Endothelial cell of umbilical vein (primary cell): ENCODE measurements around the gene CTTNBP2. TPM values are rescaled to one million over a fixed set of nuclear protein-coding genes. Genes with fewer than 3 reads are reported as not detected.

Experiments used
- BruUV-seq: library from RNA; stranded (reverse); fragments of 400-500 nt; replicated peaks from 2 replicates; lab custom pipeline; 2021; lab: Mats Ljungman, UMichigan
- CTCF ChIA-PET: fragments of 300-600, 350-600 bp; sonication (Branson Sonifier 250); formaldehyde crosslinking; loops from one replicate; lab custom pipeline; 2021; ENCODE audit warnings: antibody characterized with exemption, inconsistent platforms; lab: Charles Lee
- POLR2A ChIA-PET: fragments of 300-600, 350-600 bp; sonication (Branson Sonifier 250); formaldehyde crosslinking; loops from one replicate; lab custom pipeline; 2021; ENCODE audit warnings: antibody characterized with exemption, inconsistent platforms; lab: Charles Lee
- DNase-seq: peaks from one replicate; pipeline ENCODE4 v3.0.0-alpha.2; 2011; ENCODE audit warnings: low read depth, low spot score
- FAIRE-seq: peaks from 2 replicates; lab custom pipeline; 2011; peaks lifted over from hg19 to GRCh38; lab: Jason Lieb, UNC
- H2AFZ ChIP-seq: 2 replicates; pipeline ENCODE4 v1.6.0; 2012; ENCODE audit warnings: low read depth, low read length, control low read depth, inconsistent platforms
- H3K27ac ChIP-seq: 2 replicates; pipeline ENCODE4 v1.5.1; 2011; ENCODE audit warnings: low read depth, mild to moderate bottlenecking, control low read depth, low read length, moderate library complexity; ENCODE audit not compliant: insufficient read depth
- H3K27me3 ChIP-seq, 2 experiments: 2 replicates each; pipeline versions ENCODE4 v1.6.0 to v1.6.1; 2011; ENCODE audit warnings: low read length in 2 of 2, mixed read lengths in 1 of 2; ENCODE audit not compliant: control insufficient read depth in 2 of 2, insufficient read depth in 2 of 2
- H3K36me3 ChIP-seq, 2 experiments: 2 replicates in 1 of 2; 3 replicates in 1 of 2; pipeline ENCODE4 v1.5.1; 2011; ENCODE audit warnings: low read length in 2 of 2, mild to moderate bottlenecking in 1 of 2, moderate library complexity in 1 of 2; ENCODE audit not compliant: control insufficient read depth in 2 of 2, insufficient read depth in 2 of 2; ENCODE audit errors: extremely low read depth in 1 of 2
- H3K4me1 ChIP-seq: 3 replicates; pipeline ENCODE4 v1.5.1; 2011; ENCODE audit warnings: mild to moderate bottlenecking, low read length; ENCODE audit not compliant: control insufficient read depth, insufficient read depth; ENCODE audit errors: extremely low read depth
- H3K4me2 ChIP-seq: 2 replicates; pipeline ENCODE4 v1.6.1; 2011; ENCODE audit warnings: low read length, control low read depth, mixed read lengths; ENCODE audit not compliant: insufficient read depth
- H3K4me3 ChIP-seq, 3 experiments: fragments of 200-600 bp in 1 of 3; sonication (generic), shearing (Covaris generic) in 1 of 3; replicated peaks in 1 of 3; 2 replicates each; pipeline ENCODE4 v1.5.1; 2011 to 2016; ENCODE audit warnings: control low read depth in 3 of 3, low read length in 3 of 3, mild to moderate bottlenecking in 2 of 3, inconsistent platforms in 1 of 3, low read depth in 1 of 3, moderate library complexity in 1 of 3; ENCODE audit not compliant: insufficient read depth in 1 of 3
- H3K79me2 ChIP-seq: 2 replicates; pipeline ENCODE4 v1.6.0; 2012; ENCODE audit warnings: low read length, inconsistent platforms; ENCODE audit not compliant: control insufficient read depth, insufficient read depth
- H3K9ac ChIP-seq: replicated peaks from 2 replicates; pipeline ENCODE3; 2011; ENCODE audit warnings: low read length, control low read depth; ENCODE audit not compliant: insufficient read depth; ENCODE audit errors: extremely low read depth
- H3K9me1 ChIP-seq: replicated peaks from 3 replicates; pipeline ENCODE4 v1.6.0; 2011; ENCODE audit warnings: mild to moderate bottlenecking, low read length; ENCODE audit not compliant: control insufficient read depth, insufficient read depth; ENCODE audit errors: extremely low read depth
- H3K9me3 ChIP-seq: replicated peaks from 2 replicates; pipeline ENCODE4 v1.5.1; 2012; ENCODE audit warnings: low read length, inconsistent platforms; ENCODE audit not compliant: control insufficient read depth, insufficient read depth
- H4K20me1 ChIP-seq: replicated peaks from 2 replicates; pipeline ENCODE3; 2011; ENCODE audit warnings: mild to moderate bottlenecking, low read length; ENCODE audit not compliant: control insufficient read depth, insufficient read depth; ENCODE audit errors: extremely low read depth
- EZH2 ChIP-seq: IDR thresholded peaks from 2 replicates; pipeline ENCODE4 v1.6.1; 2012; ENCODE audit warnings: borderline replicate concordance, low read depth, mild to moderate bottlenecking, moderate library complexity, low read length, inconsistent platforms; ENCODE audit not compliant: severe bottlenecking
- FOS ChIP-seq: IDR thresholded peaks from 2 replicates; pipeline ENCODE4 v1.6.1; 2011; ENCODE audit warnings: mild to moderate bottlenecking, low read length, moderate library complexity, borderline replicate concordance; ENCODE audit not compliant: insufficient read depth
- GATA2 ChIP-seq: IDR thresholded peaks from 2 replicates; pipeline ENCODE4 v1.7.0; 2011; ENCODE audit warnings: low read depth, mild to moderate bottlenecking, moderate library complexity, mixed read lengths, low read length; ENCODE audit not compliant: insufficient read length, insufficient read depth
- JUN ChIP-seq: IDR thresholded peaks from 2 replicates; pipeline ENCODE4 v1.6.1; 2011; ENCODE audit warnings: borderline replicate concordance, low read depth; ENCODE audit not compliant: insufficient read length, insufficient read depth
- MYC ChIP-seq: IDR thresholded peaks from one replicate; pipeline ENCODE4 v1.6.1; 2011; ENCODE audit warnings: mild to moderate bottlenecking, low read depth, low read length
- POLR2A ChIP-seq: IDR thresholded peaks from 2 replicates; pipeline ENCODE4 v1.6.1; 2012; ENCODE audit warnings: low read depth, mild to moderate bottlenecking, control low read depth, low read length
- POLR2AphosphoS5 ChIP-seq: IDR thresholded peaks from 2 replicates; pipeline ENCODE4 v1.6.1; 2012; ENCODE audit warnings: low read depth, mild to moderate bottlenecking, control low read depth, low read length, moderate library complexity; ENCODE audit not compliant: insufficient read depth
- dilution Hi-C: fragments of 300-500 bp; cut with MboI; formaldehyde crosslinking; loops from one replicate; pipeline ENCODE4 v1.15.0; 2019; ENCODE audit warnings: low sequenced_read_pairs; ENCODE audit not compliant: extremely low pct_ligation_motif_present
- intact Hi-C: fragments of 100-400 bp; cut with micrococcal nuclease; formaldehyde crosslinking; loops from one replicate; pipeline ENCODE4 v1.10.0; 2022
- polyA plus RNA-seq, 4 experiments: library from polyadenylated mRNA; depleted of rRNA in 3 of 4; stranded (reverse) in 3 of 4; unstranded in 1 of 4; fragments of >200 nt; gene quantifications; 2 replicates each; pipeline versions ENCODE4 v1.2.1 to v1.2.3, GENCODE V29; 2011 to 2012; ENCODE audit warnings: missing spikeins in 1 of 4
- total RNA-seq: library from RNA; stranded (reverse); gene quantifications from 2 replicates; pipeline ENCODE4 v1.2.3, GENCODE V29; 2021
- TF ChIP-seq, protein P1 (sequence below): IDR thresholded peaks from 2 replicates; pipeline ENCODE4 v1.6.1; 2011; ENCODE audit not compliant: insufficient read depth, insufficient read length
- TF ChIP-seq, protein P2 (sequence below), 2 donors: IDR thresholded peaks; 1 replicate in 1 of 2; 2 replicates in 1 of 2; pipeline ENCODE4 v1.5.1; 2011; ENCODE audit warnings: low read length in 2 of 2, mild to moderate bottlenecking in 2 of 2, moderate library complexity in 2 of 2, control low read depth in 1 of 2, inconsistent platforms in 1 of 2, low read depth in 1 of 2; ENCODE audit not compliant: insufficient read depth in 1 of 2; ENCODE audit errors: extremely low read depth in 1 of 2

The CTTNBP2 gene
- total and polyA plus RNA-seq, 2 donors (not counting 3 experiments of a cell fraction or from before 2014, with no cell fraction given): 0.08 to 0.35 TPM

DNA sequence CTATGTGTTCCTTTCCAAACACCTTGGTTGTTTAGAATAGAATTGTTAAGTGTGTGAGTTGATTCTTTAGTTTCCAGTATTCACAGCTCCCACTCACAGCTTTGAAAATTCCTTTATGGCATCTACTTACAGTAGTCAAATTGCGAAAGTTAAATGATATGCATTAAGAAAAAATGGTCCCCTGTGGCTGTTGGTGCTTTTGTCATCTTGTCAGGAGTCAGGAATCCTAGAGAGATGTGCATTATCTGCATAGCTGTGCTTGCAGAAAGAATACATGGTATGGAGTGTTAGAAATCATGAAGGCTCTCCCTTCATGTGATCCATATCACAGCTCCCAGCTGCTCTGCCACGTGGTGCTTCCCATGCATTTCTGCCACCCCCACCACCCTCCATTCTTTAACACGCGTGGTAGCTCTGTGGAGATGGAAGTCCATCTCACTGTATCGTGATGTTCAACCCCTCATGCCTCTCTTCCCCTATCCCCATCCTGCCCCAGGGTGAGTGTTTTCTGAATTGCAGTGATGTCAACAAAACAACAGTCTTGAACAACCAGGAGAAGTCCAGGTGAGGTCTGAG lies 29.2 kb upstream of the CTTNBP2 start:
- ChIA-PET CTCF (no interaction called here), POLR2A (no interaction called here)
- Histone ChIP-seq H3K4me3 (no peak overlapping the region), H3K27ac (no peak overlapping the region), H3K4me2 (no peak overlapping the region), H4K20me1 (no peaks in the 10 kb centered on the region), H3K27me3 (no peaks in the 10 kb centered on the region), H3K9me3 (no peaks in the 10 kb centered on the region), H3K9me1 (no peaks in the 10 kb centered on the region), H2AFZ (no peak overlapping the region), H3K4me1 (no peaks in the 10 kb centered on the region), H3K9ac (no peak overlapping the region), H3K36me3 (no peaks in the 10 kb centered on the region), H3K79me2 (no peaks in the 10 kb centered on the region)
- TF ChIP-seq FOS (no peak), JUN (no peak), GATA2 (no peak), EZH2 (no peak), POLR2A (no peak), MYC (no peak), POLR2AphosphoS5 (no peak)
- TF ChIP-seq, protein P1, sequence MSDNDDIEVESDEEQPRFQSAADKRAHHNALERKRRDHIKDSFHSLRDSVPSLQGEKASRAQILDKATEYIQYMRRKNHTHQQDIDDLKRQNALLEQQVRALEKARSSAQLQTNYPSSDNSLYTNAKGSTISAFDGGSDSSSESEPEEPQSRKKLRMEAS: no peak
- TF ChIP-seq, protein P2, sequence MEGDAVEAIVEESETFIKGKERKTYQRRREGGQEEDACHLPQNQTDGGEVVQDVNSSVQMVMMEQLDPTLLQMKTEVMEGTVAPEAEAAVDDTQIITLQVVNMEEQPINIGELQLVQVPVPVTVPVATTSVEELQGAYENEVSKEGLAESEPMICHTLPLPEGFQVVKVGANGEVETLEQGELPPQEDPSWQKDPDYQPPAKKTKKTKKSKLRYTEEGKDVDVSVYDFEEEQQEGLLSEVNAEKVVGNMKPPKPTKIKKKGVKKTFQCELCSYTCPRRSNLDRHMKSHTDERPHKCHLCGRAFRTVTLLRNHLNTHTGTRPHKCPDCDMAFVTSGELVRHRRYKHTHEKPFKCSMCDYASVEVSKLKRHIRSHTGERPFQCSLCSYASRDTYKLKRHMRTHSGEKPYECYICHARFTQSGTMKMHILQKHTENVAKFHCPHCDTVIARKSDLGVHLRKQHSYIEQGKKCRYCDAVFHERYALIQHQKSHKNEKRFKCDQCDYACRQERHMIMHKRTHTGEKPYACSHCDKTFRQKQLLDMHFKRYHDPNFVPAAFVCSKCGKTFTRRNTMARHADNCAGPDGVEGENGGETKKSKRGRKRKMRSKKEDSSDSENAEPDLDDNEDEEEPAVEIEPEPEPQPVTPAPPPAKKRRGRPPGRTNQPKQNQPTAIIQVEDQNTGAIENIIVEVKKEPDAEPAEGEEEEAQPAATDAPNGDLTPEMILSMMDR (IDR thresholded peaks at IDR 0.05; ENCODE audit: extremely low read depth in 1 of 2, insufficient read depth in 1 of 2, low read depth in 1 of 2, low read length in 2 of 2): no peak
- DNase-seq (no peak), FAIRE-seq (no peak)
- dilution Hi-C loops (no loop called here), intact Hi-C loops (no loop called here)
- no TSS peak for BruUV-seq
